Cardiac fibroblast (primary cell): ENCODE measurements around the gene WASHC3.
"Not testable (repeated sequence)": the region's sequence is repeated elsewhere in the genome, so short reads cannot be mapped to it uniquely, and the experiment has no call there.

Experiments
- DNase-seq, 2 donors: peaks; one replicate each; pipeline versions ENCODE4 v3.0.0 to v3.0.0-alpha.2; 2010; ENCODE audit warnings: low read depth in 2 of 2
- H3K4me3 ChIP-seq, 2 donors: replicated peaks in 1 of 2; 1 replicate in 1 of 2; 2 replicates in 1 of 2; pipeline ENCODE4 v1.5.1; 2011; ENCODE audit warnings: low read depth in 2 of 2, low read length in 2 of 2, mild to moderate bottlenecking in 2 of 2, moderate library complexity in 1 of 2
- TF ChIP-seq, protein P1 (sequence below): IDR thresholded peaks from one replicate; pipeline ENCODE4 v1.5.1; 2011; ENCODE audit warnings: low read depth, mild to moderate bottlenecking, low read length, inconsistent platforms

Gene WASHC3

DNA sequence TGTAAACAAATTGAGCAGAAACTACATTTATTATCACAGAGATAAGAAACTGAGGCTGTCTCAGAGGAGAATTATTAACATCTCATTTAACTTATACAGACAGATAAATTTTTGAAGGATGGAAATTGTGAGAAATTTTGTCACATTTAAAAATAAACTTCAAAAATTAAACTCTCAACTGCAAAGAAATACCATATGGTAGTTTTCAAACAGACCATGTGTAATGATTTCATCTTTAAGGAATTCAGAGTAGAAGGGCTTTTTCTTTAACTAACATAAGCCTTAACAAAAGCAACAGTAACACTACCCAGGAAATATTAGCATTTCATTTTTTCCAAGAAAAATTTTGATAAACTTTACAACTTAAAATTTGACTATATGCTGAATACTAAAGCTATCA, 31.5 kb upstream of the WASHC3 start:
- TF ChIP-seq, protein P1, sequence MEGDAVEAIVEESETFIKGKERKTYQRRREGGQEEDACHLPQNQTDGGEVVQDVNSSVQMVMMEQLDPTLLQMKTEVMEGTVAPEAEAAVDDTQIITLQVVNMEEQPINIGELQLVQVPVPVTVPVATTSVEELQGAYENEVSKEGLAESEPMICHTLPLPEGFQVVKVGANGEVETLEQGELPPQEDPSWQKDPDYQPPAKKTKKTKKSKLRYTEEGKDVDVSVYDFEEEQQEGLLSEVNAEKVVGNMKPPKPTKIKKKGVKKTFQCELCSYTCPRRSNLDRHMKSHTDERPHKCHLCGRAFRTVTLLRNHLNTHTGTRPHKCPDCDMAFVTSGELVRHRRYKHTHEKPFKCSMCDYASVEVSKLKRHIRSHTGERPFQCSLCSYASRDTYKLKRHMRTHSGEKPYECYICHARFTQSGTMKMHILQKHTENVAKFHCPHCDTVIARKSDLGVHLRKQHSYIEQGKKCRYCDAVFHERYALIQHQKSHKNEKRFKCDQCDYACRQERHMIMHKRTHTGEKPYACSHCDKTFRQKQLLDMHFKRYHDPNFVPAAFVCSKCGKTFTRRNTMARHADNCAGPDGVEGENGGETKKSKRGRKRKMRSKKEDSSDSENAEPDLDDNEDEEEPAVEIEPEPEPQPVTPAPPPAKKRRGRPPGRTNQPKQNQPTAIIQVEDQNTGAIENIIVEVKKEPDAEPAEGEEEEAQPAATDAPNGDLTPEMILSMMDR, result no peak
- peak; percentile 35 to 45 for DNase-seq

DNA sequence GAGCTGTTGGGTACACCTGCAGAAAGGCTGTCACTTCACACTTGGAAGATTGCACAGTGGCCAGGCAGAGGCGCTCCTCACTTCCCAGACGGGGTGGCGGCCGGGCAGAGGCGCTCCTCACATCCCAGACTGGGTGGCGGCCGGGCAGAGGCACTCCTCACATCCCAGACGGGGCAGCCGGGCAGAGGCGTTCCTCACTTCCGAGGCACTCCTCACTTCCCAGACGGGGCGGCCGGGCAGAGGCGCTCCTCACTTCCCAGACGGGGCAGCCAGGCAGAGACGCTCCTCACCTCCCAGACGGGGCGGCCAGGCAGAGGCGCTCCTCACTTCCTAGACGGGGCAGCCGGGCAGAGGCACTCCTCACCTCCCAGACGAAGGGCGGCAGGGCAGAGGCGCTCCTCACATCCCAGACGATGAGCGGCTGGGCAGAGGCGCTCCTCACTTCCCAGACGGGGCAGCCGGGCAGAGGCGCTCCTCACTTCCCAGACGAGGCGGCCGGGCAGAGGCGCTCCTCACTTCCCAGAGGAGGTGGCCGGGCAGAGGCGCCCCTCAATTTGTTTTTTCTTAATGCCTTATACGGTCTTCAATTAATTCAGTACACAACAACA, 27.5 kb upstream of the WASHC3 start:
- H3K4me3 ChIP-seq, DNase-seq: not testable (repeated sequence)

More for the DNA sequence above, 31.5 kb upstream of the WASHC3 start:
- H3K4me3 ChIP-seq, result no peak overlapping the region

DNA sequence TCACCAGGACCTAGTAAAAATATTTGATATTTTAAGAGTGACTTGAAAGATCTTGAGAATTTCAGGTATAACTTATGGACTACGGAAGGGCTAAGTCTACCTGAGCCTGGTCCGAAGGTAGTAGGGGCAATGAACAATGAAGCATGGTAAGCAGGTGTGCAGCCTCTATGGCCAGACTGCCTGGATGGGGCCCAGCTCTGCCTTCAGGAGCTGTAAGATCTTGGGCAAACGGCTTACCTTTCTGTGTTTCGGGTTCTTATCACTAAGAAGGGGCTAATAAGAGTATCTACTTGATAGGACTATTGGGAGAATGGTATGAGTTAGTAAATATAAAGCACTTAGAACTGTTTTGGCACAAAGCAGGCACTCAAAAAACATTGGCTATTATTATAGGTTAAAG, 19.1 kb upstream of the WASHC3 start:
- DNase-seq, result no peak
- H3K4me3 ChIP-seq, result no peak overlapping the region
- TF ChIP-seq, protein P1, result no peak

DNA sequence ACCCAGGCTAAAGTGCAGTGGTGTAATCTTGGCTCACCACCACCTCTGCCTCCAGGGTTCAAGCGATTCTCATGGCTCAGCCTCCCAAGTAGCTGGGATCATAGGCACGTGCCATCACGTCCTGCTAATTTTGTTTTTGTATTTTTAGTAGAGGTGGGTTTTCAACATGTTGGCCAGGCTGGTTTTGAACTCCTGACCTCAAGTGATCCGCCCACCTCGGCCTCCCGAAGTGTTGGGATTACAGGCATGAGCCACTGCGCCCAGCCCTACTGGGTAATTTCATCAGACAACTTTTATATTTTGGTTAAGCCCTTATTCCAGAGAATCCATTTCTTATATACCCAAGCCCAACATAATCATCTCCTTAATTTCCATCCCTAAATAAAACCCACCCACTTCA, 10.3 kb upstream of the WASHC3 start:
- H3K4me3 ChIP-seq, DNase-seq: not testable (repeated sequence)

DNA sequence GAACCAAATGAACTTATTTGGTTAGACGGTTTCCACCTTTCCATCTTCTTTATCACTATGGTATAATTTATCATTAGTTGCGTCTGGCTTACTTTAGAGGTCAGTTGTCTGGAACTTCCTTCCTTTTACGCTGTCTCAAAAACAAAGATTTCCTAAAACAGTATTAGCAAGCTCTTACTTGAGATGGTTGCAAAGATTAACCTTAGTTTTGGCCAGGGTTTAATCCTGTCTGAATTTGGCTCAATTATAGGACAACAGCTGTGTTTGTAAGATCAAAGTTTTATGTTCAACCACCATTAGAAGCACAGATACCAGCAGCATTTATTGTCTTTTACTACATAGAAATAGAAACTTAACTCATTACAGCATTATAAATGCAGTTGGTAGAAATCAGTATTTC, 7.9 kb upstream of the WASHC3 start:
- TF ChIP-seq, protein P1, result no peak
- DNase-seq, result no peak
- H3K4me3 ChIP-seq, result no peak overlapping the region

DNA sequence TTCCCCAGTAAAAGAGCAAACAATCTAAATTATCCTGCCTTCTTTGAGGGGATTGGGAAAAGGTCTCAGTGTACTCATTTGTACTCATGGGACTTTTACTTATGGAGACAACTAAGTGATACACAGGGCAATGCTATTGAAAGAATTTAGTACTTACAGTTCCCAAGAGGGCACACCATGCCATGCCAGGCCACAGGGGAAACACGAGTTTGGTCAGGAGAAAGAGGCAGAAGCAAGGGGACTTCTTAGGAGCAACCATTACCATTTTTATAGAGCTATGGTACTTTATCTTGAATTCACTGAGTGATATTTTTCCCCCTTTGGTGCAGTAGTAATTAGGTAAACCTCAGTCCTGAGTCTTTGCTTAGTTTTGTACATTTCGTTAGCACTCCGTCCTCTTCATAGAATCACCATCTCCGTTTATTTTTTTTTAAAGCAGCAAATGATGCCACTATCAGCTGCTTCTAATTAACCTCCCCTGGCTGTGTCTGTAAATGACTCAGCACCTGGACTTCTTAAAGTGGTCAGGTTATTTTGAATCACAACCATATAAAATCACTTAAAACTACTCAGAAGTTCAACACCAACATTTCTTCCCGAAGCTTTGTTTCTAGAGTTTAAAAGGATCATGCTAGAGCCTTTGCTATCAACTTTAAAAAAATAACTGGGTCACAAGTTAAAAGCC, 5.9 kb upstream of the WASHC3 start:
- TF ChIP-seq, protein P1, result no peak
- DNase-seq, result peak in 1 of 2 donors; percentile 36
- H3K4me3 ChIP-seq, result no peak overlapping the region

DNA sequence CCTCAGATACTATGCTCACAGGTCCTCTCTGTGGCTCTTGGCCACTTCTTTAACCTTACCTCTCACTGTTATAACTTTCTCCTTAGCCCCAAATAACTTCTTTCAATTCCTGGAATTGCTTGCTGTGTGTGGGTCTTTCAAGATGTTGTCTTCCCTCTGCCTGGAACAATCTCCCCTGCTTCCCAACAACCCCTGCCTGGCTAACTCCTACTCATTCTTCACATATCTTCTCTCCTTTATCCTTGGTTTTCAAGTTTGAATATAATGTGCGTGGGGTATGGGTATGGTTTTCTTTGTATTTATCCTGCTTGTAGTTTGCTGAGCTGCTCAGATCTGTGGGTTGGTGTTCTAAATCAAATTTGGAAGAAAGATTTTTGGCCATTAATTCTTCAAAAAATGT, 2.7 kb upstream of the WASHC3 start:
- no peak for DNase-seq
- TF ChIP-seq, protein P1, result no peak
- no peak overlapping the region for H3K4me3 ChIP-seq

DNA sequence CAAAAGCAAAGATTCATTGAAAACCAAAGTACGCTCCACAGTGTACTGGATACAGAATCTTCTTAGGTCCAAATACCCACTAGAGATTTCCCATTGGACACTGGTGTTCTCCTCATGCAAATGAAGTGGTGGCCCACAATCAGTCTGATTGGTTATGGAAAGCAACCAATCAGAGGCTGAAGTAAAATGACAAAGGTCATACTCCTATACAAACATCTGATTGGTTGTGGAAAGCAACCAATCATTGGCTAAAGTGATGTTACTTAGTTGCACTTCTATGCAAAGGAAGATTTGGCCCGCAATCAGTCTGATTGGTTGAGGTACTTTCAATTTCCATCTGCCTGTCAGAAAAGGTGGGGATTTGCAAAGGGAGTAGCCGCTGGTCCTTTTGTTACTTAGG, 1.3 kb upstream of the WASHC3 start:
- peak in 1 of 2 donors; percentile 7 for DNase-seq
- no peak overlapping the region for H3K4me3 ChIP-seq
- TF ChIP-seq, protein P1, result no peak
